T-helper 1 cell treated with Interleukin-12 subunit alpha and Interleukin-12 subunit beta and Interleukin-4 antibody, amounts not matched to agents 30 ng/mL and 1 ng/mL, for 36 hours (primary cell): ENCODE results near the gene DNAH9. TPM values are rescaled to one million over a fixed set of nuclear protein-coding genes. Genes with fewer than 3 reads are reported as not detected.

Source experiments
- intact Hi-C: fragments of 100-400 bp; cut with micrococcal nuclease; formaldehyde crosslinking; loops from one replicate; pipeline ENCODE4 v1.15.1; 2024
- total RNA-seq: library from RNA; stranded (reverse); gene quantifications from 2 replicates; pipeline ENCODE4 v1.2.3, GENCODE V29; 2022

Gene DNAH9
- total RNA-seq, 1 donor from 2014 or later, result not detected

GRCh38 chr17:11825572-11826209 lies 227.4 kb downstream of the DNAH9 start:
- intact Hi-C loops, result no loop called here

GRCh38 chr17:11832401-11833137 lies 234.3 kb downstream of the DNAH9 start:
- intact Hi-C loops, result no loop called here

- intact Hi-C loops, result no loop called here
These were observed 238.2 kb downstream of the DNAH9 start for GRCh38 chr17:11836508-11836907.

DNA sequence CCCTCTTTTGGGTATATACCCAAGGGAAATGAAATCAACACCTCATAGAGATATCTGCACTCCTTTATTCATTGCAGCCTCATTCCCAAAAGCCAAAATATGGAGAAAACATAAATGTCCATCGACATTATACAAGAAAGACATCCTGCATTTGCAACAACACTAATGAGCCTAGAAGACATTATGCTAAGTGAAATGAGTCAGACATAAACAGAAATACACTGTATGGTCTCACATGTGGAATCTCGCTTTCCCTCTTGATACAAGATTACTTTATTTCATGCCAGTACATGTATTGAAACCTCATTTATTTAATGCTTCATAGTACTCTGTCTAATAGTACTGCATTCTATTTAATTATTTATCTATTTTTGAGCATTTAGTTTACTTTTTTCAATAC lies 241.8 kb downstream of the DNAH9 start:
- intact Hi-C loops, result no loop called here

GRCh38 chr17:11840831-11841230 lies 242.6 kb downstream of the DNAH9 start:
- intact Hi-C loops, result no loop called here

GRCh38 chr17:11848330-11848729 lies 250.1 kb downstream of the DNAH9 start:
- intact Hi-C loops, result no loop called here

DNA sequence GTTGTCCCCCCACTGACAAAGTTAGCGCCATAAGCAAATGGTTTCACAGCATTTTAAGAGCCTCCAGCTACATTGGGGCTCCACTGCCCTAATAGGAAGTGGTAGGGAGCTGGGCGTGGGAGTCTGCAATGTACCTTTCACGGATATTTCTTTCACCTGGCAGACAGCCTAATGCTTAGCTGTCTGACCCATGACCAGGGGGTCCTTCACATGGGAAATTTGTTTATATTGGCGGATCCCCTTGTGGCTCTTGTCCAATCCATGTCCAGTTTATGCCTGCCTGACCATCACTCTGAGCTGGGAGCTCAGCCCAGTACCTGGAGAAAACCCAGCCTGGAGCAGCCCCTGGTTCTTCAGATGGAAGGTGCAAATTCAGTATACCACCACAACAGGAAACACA lies 254.0 kb downstream of the DNAH9 start:
- intact Hi-C loops, result no loop called here

- intact Hi-C loops, result no loop called here
These were observed 254.6 kb downstream of the DNAH9 start for GRCh38 chr17:11852912-11853311.

- intact Hi-C loops, result no loop called here
These were observed 255.3 kb downstream of the DNAH9 start for GRCh38 chr17:11853321-11854151.

GRCh38 chr17:11855306-11855705 lies 257.0 kb downstream of the DNAH9 start:
- intact Hi-C loops, result no loop called here

DNA sequence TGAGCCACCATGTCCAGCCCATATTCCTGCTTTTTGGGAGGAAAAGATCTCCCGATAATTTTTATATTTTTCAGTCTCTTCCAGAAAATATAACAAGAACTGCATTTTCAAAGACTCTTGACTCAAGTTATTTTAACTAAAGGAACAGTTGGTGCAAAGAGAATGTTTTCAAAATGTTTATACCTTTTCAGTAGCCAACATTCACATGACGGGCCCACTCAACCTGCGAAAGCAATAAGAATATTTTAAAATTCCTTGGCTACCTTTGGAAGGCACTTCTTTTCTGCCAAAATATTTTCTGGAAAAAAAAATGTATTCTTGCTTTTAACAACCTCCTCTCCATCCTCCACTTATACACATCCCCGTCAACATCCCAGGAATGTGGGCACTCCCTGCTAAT lies 258.7 kb downstream of the DNAH9 start:
- intact Hi-C loops, result no loop called here

DNA sequence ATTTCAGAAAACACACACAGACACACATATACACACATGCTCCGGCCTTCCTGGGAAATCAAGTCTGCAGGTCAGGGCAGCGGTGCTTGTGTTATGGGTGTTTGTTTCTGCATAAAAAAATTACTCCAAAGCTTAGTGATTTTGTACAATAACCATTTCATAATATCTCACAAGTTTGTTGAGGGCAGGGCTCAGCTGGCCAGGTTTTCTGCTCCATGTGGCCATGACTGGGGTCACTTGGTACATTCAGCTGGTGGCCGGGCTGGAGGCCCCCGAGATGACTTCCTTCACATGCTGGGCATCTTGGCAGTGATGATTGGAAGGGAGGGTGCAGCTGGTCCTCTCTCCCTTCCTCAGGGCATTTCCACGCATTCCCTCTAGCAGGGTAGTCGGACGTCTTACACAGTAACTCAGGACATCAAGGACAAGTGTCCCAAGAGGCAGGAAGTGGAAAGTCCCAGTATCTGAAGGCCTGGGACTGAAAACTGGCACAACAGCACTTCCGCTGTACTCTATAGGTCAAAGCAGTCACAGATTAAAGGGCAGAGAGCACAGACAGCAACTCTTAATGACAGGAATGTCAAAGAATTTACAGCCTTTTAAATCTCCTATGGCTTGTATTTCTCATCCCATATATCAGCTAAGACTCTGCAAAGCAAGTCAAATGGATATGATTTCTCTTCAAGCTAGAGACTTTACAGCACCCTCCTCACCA lies 271.6 kb downstream of the DNAH9 start:
- intact Hi-C loops, result no loop called here

DNA sequence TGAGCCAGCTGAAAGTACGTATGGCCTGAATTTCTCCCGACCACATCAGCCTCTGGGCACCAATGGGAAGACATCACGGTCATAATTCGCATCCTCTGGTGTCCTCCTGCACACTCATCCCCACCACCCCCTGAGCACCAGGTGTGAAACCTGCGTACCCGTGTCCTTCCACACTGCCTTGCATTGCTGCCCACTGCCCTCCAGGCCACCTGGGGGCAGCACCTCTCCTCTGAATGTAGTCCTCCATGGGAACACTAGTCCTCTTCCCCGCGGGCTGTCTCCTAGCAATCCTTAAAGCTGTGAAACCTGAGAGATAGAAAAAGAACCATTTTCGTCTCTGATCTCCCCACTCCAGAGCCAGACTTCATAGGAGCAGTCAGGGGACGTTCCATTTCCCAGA lies 273.5 kb downstream of the DNAH9 start:
- intact Hi-C loops, result no loop called here

DNA sequence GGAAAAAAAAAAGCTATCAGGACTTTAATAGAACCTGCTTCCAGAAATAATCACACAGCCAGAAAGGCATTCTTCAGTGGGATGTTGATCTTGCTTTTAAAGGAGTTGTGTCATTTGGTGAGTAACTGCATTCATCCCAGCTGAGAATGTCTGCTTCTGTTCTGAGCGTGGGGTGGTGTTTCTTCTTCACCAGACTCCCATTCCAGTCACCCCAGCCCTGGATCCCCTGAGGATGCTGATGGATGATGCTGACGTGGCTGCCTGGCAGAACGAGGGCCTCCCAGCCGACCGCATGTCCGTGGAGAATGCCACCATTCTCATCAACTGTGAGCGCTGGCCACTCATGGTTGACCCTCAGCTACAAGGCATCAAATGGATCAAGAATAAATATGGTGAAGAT lies 276.5 kb downstream of the DNAH9 start:
- intact Hi-C loops, result no loop called here

DNA sequence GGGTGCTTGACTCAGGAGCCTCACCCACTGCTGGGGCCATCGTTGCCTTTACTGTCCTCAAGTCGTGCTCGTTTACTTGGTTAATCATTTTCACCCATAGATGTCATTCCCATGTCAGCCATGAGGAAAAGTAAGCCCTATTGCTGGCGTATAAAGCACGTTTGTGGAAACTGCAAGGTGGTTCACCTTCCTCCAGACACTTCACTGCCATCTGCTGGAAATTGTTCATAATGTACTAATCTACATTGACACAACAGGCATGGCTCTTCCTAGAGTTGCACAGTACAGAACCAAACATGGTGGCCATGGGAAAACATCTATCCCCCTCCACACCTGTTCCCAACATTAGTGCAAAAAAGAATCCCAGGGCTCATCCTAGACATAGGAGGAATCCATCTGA lies 282.4 kb downstream of the DNAH9 start:
- intact Hi-C loops, result no loop called here

DNA sequence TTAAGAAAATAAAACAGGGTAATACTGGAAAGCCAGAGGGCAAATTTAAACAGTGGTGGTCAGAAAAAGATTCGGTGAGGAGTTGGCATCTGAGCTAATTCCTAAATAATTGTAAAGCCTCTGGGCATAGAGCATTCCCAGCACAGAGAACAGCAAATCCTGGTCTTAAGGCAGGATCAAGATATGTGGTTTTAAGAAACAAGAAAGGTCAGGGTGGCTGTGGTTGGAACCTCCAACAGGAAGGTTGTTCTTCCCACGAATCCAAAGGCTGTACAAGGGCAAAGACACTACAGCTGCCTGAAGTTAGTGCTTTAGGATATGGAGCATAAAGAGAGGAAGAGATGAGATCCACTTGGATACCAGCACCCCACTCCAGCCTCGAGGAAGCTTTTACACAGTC lies 284.4 kb downstream of the DNAH9 start:
- intact Hi-C loops, result no loop called here

DNA sequence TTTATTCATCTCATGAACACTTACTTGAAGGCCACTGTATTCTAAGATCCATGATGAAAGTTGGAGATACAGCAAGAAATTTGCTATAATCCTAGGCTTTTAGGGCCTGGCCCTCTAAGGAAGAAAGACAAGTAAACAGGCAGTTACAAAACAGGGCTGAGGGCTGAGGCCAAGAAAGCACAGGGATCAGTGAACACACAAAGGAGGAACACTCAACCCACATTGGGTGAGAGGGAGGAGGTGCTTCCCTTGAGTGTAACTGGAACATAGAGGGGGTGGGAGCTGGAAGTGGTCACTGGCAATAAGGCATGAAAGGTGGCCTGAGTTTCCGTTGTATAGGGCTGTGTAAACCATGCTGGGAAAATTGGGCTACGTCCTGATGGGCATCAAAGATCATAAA lies 286.8 kb downstream of the DNAH9 start:
- intact Hi-C loops, result no loop called here

DNA sequence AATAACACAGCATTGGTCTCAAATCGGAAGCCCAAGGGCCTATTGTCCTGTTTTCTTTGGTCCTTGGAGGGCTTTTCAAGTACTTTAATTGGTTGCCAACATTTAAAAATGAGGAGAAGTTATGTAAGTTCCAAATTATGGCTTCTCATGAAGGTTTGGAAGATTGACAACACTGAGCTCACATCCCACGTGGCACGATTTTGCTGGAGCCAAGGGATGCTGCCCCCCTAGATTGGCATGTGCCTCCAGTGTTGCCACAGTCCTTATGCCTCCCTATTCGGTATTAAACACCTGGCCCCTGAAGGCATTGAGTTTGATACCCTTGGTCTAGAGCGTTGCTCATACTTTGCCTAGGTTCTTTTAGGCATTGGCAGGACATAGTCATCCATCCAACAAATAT lies 291.0 kb downstream of the DNAH9 start:
- intact Hi-C loops, result no loop called here

GRCh38 chr17:11893862-11894261 lies 295.6 kb downstream of the DNAH9 start:
- intact Hi-C loops, result no loop called here

DNA sequence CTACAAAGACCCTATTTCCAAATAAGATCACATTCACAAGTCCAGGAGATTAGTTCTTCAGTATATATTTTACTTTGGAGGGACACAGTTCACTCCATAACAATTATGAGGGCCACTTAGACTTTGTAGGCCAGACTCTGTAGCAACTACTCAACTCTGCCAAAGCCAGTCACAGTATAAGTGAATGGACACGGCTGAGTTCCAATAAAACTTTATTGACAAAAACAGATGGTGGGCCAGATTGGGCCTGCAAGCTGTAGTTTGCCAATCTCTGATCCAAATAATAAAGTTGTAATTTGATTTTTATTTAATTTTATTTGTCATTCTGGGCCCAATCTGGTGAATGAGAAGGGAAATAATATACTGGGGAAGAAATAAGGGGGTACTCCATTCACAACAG lies 297.9 kb downstream of the DNAH9 start:
- intact Hi-C loops, result no loop called here

- intact Hi-C loops, result no loop called here
These were observed 300.4 kb downstream of the DNAH9 start for GRCh38 chr17:11898526-11899235.
